ENCODE results near the gene GALR2. TPM values are rescaled to one million over a fixed set of nuclear protein-coding genes. Genes with fewer than 3 reads are reported as not detected.

Gene GALR2
- total and polyA plus RNA-seq, 10 of the 15 experiments (the other 5 are each of a cell fraction or from before 2014, with no cell fraction given): 0.06 to 1.2 (median 0.22) TPM; not detected in 5

DNA sequence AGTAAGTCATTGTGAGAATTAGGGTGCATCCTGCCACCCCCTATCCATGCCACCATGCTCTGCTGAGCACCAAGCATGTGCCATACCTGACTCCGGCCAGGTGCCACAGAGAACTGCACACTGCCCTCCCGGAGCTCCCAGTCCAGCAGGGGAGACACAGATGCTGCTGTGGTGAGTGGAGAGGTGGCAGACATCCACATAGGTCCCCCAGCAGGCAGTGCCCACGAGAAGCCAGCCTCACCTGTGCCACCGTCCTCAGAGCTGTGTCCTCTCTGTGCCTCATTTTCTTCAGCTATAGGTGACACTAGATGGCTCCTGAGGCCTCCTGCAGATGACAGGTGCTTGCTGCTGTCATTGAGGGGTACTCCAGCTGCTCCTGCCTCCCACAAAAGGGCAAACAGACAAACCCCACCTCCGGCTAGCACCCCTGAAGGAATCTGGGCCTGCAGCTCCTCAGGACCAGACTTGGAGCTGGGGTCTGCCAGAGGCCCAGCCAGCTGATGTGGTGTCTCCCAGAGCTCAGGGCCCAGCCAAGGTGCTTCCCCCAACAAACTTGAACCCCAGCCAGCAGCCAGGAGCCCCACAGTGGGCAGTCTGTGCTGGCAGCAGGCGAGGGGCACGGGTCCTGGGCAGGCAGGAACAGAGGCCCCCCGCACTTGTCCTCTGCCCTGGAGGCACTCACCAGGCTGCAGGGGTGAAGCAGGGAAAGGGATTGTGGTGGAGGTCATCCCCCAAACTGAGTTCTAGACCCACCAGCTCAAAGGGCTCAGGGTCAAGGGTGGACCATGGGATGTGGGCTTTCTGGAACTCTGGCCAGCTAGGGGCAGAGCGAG is 49.4 kb downstream of the GALR2 start:
- ChIA-PET RAD21 (ENCODE audit: unreplicated experiment) (interaction anchor here (0.7 to 9.9 kb wide), 12 partner anchors 27 to 175 kb away, joined by 3 to 149 read pairs (median 5); no protein-coding TSS in a partner anchor), SMC1A (ENCODE audit: uncharacterized antibody, unreplicated experiment) (interaction anchor here (0.7 to 9.0 kb wide), 11 partner anchors 21 to 176 kb away, joined by 3 to 77 read pairs (median 9); no protein-coding TSS in a partner anchor), POLR2A (interaction anchor here (0.8 to 1.1 kb wide), 3 partner anchors 56 to 156 kb away, joined by 3 to 4 read pairs (median 3); no protein-coding TSS in a partner anchor), CTCF (interaction anchor here (1.0 to 18.3 kb wide), 15 partner anchors 17 to 175 kb away, joined by 3 to 316 read pairs (median 6); partner anchors contain the start of gene FOXJ1)
- H3K9ac ChIP-seq (ENCODE audit: control insufficient read depth, insufficient read depth, low read length): no peak overlapping the region
- no peak for FAIRE-seq
- TF ChIP-seq, protein P1, sequence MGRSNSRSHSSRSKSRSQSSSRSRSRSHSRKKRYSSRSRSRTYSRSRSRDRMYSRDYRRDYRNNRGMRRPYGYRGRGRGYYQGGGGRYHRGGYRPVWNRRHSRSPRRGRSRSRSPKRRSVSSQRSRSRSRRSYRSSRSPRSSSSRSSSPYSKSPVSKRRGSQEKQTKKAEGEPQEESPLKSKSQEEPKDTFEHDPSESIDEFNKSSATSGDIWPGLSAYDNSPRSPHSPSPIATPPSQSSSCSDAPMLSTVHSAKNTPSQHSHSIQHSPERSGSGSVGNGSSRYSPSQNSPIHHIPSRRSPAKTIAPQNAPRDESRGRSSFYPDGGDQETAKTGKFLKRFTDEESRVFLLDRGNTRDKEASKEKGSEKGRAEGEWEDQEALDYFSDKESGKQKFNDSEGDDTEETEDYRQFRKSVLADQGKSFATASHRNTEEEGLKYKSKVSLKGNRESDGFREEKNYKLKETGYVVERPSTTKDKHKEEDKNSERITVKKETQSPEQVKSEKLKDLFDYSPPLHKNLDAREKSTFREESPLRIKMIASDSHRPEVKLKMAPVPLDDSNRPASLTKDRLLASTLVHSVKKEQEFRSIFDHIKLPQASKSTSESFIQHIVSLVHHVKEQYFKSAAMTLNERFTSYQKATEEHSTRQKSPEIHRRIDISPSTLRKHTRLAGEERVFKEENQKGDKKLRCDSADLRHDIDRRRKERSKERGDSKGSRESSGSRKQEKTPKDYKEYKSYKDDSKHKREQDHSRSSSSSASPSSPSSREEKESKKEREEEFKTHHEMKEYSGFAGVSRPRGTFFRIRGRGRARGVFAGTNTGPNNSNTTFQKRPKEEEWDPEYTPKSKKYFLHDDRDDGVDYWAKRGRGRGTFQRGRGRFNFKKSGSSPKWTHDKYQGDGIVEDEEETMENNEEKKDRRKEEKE (IDR thresholded peaks at IDR 0.05): no peak
- no peak for TF ChIP-seq POLR2AphosphoS5 (IDR thresholded peaks at IDR 0.05; ENCODE audit: low read length)
- 0 out of 2 replicates have a peak, but pooled peaks have one; percentile 9 for TF ChIP-seq RAD21 (IDR thresholded peaks at IDR 0.05; ENCODE audit: insufficient read depth, low read depth, low read length)
- TF ChIP-seq, protein P2, sequence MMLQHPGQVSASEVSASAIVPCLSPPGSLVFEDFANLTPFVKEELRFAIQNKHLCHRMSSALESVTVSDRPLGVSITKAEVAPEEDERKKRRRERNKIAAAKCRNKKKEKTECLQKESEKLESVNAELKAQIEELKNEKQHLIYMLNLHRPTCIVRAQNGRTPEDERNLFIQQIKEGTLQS (IDR thresholded peaks at IDR 0.05; ENCODE audit: borderline replicate concordance, extremely low read depth, low read depth, low read length): no peak
- TF ChIP-seq, protein P3, sequence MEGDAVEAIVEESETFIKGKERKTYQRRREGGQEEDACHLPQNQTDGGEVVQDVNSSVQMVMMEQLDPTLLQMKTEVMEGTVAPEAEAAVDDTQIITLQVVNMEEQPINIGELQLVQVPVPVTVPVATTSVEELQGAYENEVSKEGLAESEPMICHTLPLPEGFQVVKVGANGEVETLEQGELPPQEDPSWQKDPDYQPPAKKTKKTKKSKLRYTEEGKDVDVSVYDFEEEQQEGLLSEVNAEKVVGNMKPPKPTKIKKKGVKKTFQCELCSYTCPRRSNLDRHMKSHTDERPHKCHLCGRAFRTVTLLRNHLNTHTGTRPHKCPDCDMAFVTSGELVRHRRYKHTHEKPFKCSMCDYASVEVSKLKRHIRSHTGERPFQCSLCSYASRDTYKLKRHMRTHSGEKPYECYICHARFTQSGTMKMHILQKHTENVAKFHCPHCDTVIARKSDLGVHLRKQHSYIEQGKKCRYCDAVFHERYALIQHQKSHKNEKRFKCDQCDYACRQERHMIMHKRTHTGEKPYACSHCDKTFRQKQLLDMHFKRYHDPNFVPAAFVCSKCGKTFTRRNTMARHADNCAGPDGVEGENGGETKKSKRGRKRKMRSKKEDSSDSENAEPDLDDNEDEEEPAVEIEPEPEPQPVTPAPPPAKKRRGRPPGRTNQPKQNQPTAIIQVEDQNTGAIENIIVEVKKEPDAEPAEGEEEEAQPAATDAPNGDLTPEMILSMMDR (IDR thresholded peaks at IDR 0.05 in 2 of 3, conservative IDR thresholded peaks at IDR 0.05 in 1 of 3; ENCODE audit: control insufficient read depth in 2 of 3, extremely low read depth in 1 of 3, insufficient read depth in 1 of 3, low read depth in 3 of 3, low read length in 3 of 3): peak in 1 of 3 experiments; percentile 25; a peak in 2 of 6 replicates
- TF ChIP-seq SMC3 (IDR thresholded peaks at IDR 0.05; ENCODE audit: borderline replicate concordance, low read length): 0 out of 2 replicates have a peak, but pooled peaks have one; percentile 5
- no TSS peak for BruUV-seq (replicated peaks)
- H3K27ac ChIP-seq (ENCODE audit: control insufficient read depth, insufficient read depth): no peak overlapping the region
- no peaks in the 10 kb centered on the region for H4K20me1 ChIP-seq (ENCODE audit: control insufficient read depth, insufficient read depth)
- no peaks in the 10 kb centered on the region for H3K9me3 ChIP-seq (replicated peaks; ENCODE audit: control insufficient read depth, insufficient read depth, low read length)
- no peak overlapping the region for H2AFZ ChIP-seq (ENCODE audit: control insufficient read depth, low read depth, low read length)
- ATAC-seq: peak; percentile 19
- H3K4me1 ChIP-seq (ENCODE audit: control insufficient read depth, insufficient read depth, low read length): peaks cover 6% of the 10 kb centered on the region
- no peak for DNase-seq (ENCODE audit: low read depth, low spot score)
- H3K4me3 ChIP-seq: no peak overlapping the region
- intact Hi-C loops (cut with micrococcal nuclease; ENCODE audit: unreplicated experiment) (loop anchor here (10.0 kb wide), 1 partner anchor 261 kb away; the partner anchor contains the start of gene SPHK1), in situ Hi-C loops (cut with MboI) (loop anchor here (5.0 kb wide), 1 partner anchor 158 kb away; no protein-coding TSS in a partner anchor)
- 51% methylated on average over 9 of the region's 9 CpGs for WGBS (ENCODE audit: insufficient coverage, insufficient replicate concordance, low lambda C conversion rate, missing lambda C conversion rate)
- no peaks in the 10 kb centered on the region for H3K79me2 ChIP-seq (ENCODE audit: control insufficient read depth, insufficient read depth, low read length)
- no peaks in the 10 kb centered on the region for H3K27me3 ChIP-seq (replicated peaks in 1 of 2; ENCODE audit: control insufficient read depth in 2 of 2, insufficient read depth in 2 of 2, low read length in 1 of 2)
- H3K4me2 ChIP-seq (ENCODE audit: control insufficient read depth, insufficient read depth): no peak overlapping the region
- H3K36me3 ChIP-seq (ENCODE audit: control insufficient read depth in 2 of 2, insufficient read depth in 2 of 2, low read length in 1 of 2): no peaks in the 10 kb centered on the region

All from GM12878 (cell line).